IMR-90 (cell line): ENCODE measurements around the gene ARMH1. TPM values are rescaled to one million over a fixed set of nuclear protein-coding genes. Genes with fewer than 3 reads are reported as not detected.

Source experiments
- ATAC-seq: fragments of 200-7000 bp; cut with Tn5 transposase; 2 replicates; pipeline ENCODE4 v1.9.1; 2020; ENCODE audit warnings: low read depth, mild to moderate bottlenecking, moderate library complexity
- BruUV-seq: library from RNA; stranded (reverse); fragments of 400-500 nt; replicated peaks from 2 replicates; lab custom pipeline; 2021; lab: Mats Ljungman, UMichigan
- CTCF ChIA-PET: fragments of 300-600 bp; formaldehyde crosslinking; extraction: SDS; loops from one replicate; lab custom pipeline; 2021; ENCODE audit warnings: antibody characterized with exemption; lab: Yijun Ruan, JAX
- POLR2A ChIA-PET: fragments of 300-600 bp; sonication (Branson Sonifier 250); formaldehyde crosslinking; loops from one replicate; lab custom pipeline; 2022; ENCODE audit warnings: antibody characterized with exemption; ENCODE audit not compliant: unreplicated experiment; lab: Charles Lee
- DNase-seq: peaks from one replicate; pipeline ENCODE4 v3.0.0; 2013
- H2AFZ ChIP-seq: replicated peaks from 2 replicates; pipeline ENCODE3; 2013; ENCODE audit warnings: low read length, mild to moderate bottlenecking; ENCODE audit not compliant: poor library complexity
- H2AK5ac ChIP-seq: 2 replicates; pipeline ENCODE4 v1.6.1; 2013; ENCODE audit warnings: low read depth, low read length, inconsistent platforms
- H2AK9ac ChIP-seq: replicated peaks from 2 replicates; pipeline ENCODE3; 2013; ENCODE audit warnings: mild to moderate bottlenecking, low read depth, low read length, moderate library complexity; ENCODE audit not compliant: poor library complexity
- H2BK120ac ChIP-seq: 2 replicates; pipeline ENCODE4 v1.6.1; 2013; ENCODE audit warnings: low read depth, low read length, inconsistent platforms
- H2BK15ac ChIP-seq: 3 replicates; pipeline ENCODE4 v1.6.1; 2013; ENCODE audit warnings: low read depth, low read length, inconsistent platforms
- H2BK20ac ChIP-seq: 2 replicates; pipeline ENCODE4 v1.6.1; 2013; ENCODE audit warnings: low read depth, mild to moderate bottlenecking, inconsistent platforms, low read length, moderate library complexity
- H2BK5ac ChIP-seq: 2 replicates; pipeline ENCODE4 v1.6.1; 2013; ENCODE audit warnings: mild to moderate bottlenecking, low read depth, low read length, inconsistent platforms; ENCODE audit not compliant: poor library complexity, severe bottlenecking
- H3K14ac ChIP-seq: replicated peaks from 2 replicates; pipeline ENCODE4 v1.6.1; 2013; ENCODE audit warnings: low read depth, low read length, inconsistent platforms
- H3K18ac ChIP-seq: 2 replicates; pipeline ENCODE4 v1.6.1; 2013; ENCODE audit warnings: low read depth, low read length, control low read depth
- H3K23ac ChIP-seq: 2 replicates; pipeline ENCODE4 v1.6.1; 2013; ENCODE audit warnings: low read depth, low read length, inconsistent platforms
- H3K27ac ChIP-seq: 2 replicates; pipeline ENCODE4 v1.5.1; 2013; ENCODE audit warnings: mild to moderate bottlenecking, control low read depth, low read length; ENCODE audit not compliant: insufficient read depth
- H3K27me3 ChIP-seq: 2 replicates; pipeline ENCODE4 v1.6.1; 2013; ENCODE audit warnings: low read length; ENCODE audit not compliant: control insufficient read depth, insufficient read depth
- H3K36me3 ChIP-seq: 2 replicates; pipeline ENCODE4 v1.6.1; 2013; ENCODE audit warnings: low read length, mixed read lengths; ENCODE audit not compliant: control insufficient read depth, insufficient read depth
- H3K4ac ChIP-seq: 2 replicates; pipeline ENCODE4 v1.6.1; 2013; ENCODE audit warnings: low read depth, low read length, inconsistent platforms
- H3K4me1 ChIP-seq: 2 replicates; pipeline ENCODE4 v1.6.1; 2013; ENCODE audit warnings: low read length, mixed read lengths; ENCODE audit not compliant: control insufficient read depth, insufficient read depth
- H3K4me2 ChIP-seq: 2 replicates; pipeline ENCODE4 v1.6.1; 2013; ENCODE audit warnings: low read depth, mild to moderate bottlenecking, control low read depth, low read length, moderate library complexity
- H3K4me3 ChIP-seq: 2 replicates; pipeline ENCODE4 v1.5.1; 2013; ENCODE audit warnings: low read depth, mild to moderate bottlenecking, control low read depth, low read length, moderate library complexity; ENCODE audit not compliant: insufficient read depth
- H3K56ac ChIP-seq: 2 replicates; pipeline ENCODE4 v1.6.1; 2013; ENCODE audit warnings: low read length, inconsistent platforms; ENCODE audit not compliant: insufficient read depth; ENCODE audit errors: extremely low read depth
- H3K79me1 ChIP-seq, 2 experiments: 2 replicates each; pipeline ENCODE4 v1.6.1; 2013; ENCODE audit warnings: low read length in 2 of 2, inconsistent platforms in 1 of 2, low read depth in 1 of 2
- H3K9ac ChIP-seq: 2 replicates; pipeline ENCODE4 v1.6.1; 2013; ENCODE audit warnings: low read depth, low read length, control low read depth
- H3K9me1 ChIP-seq: 2 replicates; pipeline ENCODE4 v1.6.1; 2013; ENCODE audit warnings: low read length, inconsistent platforms; ENCODE audit not compliant: insufficient read depth
- H3K9me3 ChIP-seq: 2 replicates; pipeline ENCODE4 v1.6.1; 2013; ENCODE audit warnings: low read length; ENCODE audit not compliant: control insufficient read depth, insufficient read depth
- H4K20me1 ChIP-seq: 2 replicates; pipeline ENCODE4 v1.6.1; 2013; ENCODE audit warnings: low read length, inconsistent platforms; ENCODE audit not compliant: insufficient read depth
- H4K5ac ChIP-seq: 2 replicates; pipeline ENCODE4 v1.6.1; 2013; ENCODE audit warnings: mild to moderate bottlenecking, low read depth, low read length, control low read depth
- H4K8ac ChIP-seq, 2 experiments: 2 replicates each; pipeline ENCODE4 v1.6.1; 2013; ENCODE audit warnings: low read depth in 2 of 2, low read length in 2 of 2, control low read depth in 1 of 2, inconsistent platforms in 1 of 2
- H4K91ac ChIP-seq: 2 replicates; pipeline ENCODE4 v1.6.1; 2013; ENCODE audit warnings: low read depth, low read length, inconsistent platforms; ENCODE audit not compliant: insufficient read depth
- ELK1 ChIP-seq: fragments of 150-350 bp; IDR thresholded peaks from 2 replicates; pipeline ENCODE4 v1.6.1; 2016; ENCODE audit warnings: low read depth, mild to moderate bottlenecking, low read length, moderate library complexity, borderline replicate concordance
- MAFK ChIP-seq: IDR thresholded peaks from 2 replicates; pipeline ENCODE4 v1.6.1; 2012; ENCODE audit warnings: low read depth, low read length, improper control_type of control experiment
- MAZ ChIP-seq: IDR thresholded peaks from 2 replicates; pipeline ENCODE4 v1.6.1; 2012; ENCODE audit warnings: low read depth, mild to moderate bottlenecking, low read length, improper control_type of control experiment, moderate library complexity, borderline replicate concordance
- NFE2L2 ChIP-seq: fragments of 150-350 bp; IDR thresholded peaks from 2 replicates; pipeline ENCODE4 v1.6.1; 2016; ENCODE audit warnings: low read depth, mild to moderate bottlenecking, low read length
- WGBS, 2 experiments: methylation state at CpG; one replicate each; pipeline versions ENCODE4 v1.1.5 to v1.1.7; 2013; ENCODE audit warnings: missing lambda C conversion rate in 2 of 2; ENCODE audit not compliant: insufficient read length in 1 of 2; ENCODE audit errors: extremely low coverage in 2 of 2; 5-methylcytosine and 5-hydroxymethylcytosine counted together
- dilution Hi-C: fragments of 300-500 bp; cut with HindIII; formaldehyde crosslinking; loops from one replicate; pipeline ENCODE4 v1.14.3; 2018; ENCODE audit warnings: low sequenced_read_pairs; ENCODE audit not compliant: unreplicated experiment
- in situ Hi-C: fragments of 300-500 bp; cut with MboI; formaldehyde crosslinking; loops from 3 replicates; pipeline ENCODE4 v1.14.3; 2019; ENCODE audit warnings: low sequenced_read_pairs, inconsistent platforms, mixed read lengths
- intact Hi-C: fragments of 100-400 bp; cut with micrococcal nuclease; formaldehyde crosslinking; loops from 2 replicates; pipeline ENCODE4 v1.10.0; 2022
- polyA plus RNA-seq, 3 experiments: library from polyadenylated mRNA; depleted of rRNA; stranded (reverse); fragments of >200 nt; gene quantifications; 2 replicates each; pipeline ENCODE4 v1.2.3, GENCODE V29; 2012; ENCODE audit warnings: low replicate concordance in 1 of 3
- total RNA-seq: library from RNA; depleted of rRNA; stranded (reverse); fragments of >200 nt; gene quantifications from 2 replicates; pipeline ENCODE4 v1.2.3, GENCODE V29; 2012

Gene ARMH1
- total and polyA plus RNA-seq, 2 of the 4 experiments (the other 2 are of a cell fraction): 0.36 to 0.72 TPM

- BruUV-seq: no TSS peak
- no peaks in the 10 kb centered on the region for H3K9me3 ChIP-seq
- H2BK15ac ChIP-seq: no peak overlapping the region
- intact Hi-C loops (no loop called here), in situ Hi-C loops (no loop called here), dilution Hi-C loops (no loop called here)
- no peak overlapping the region for H3K18ac ChIP-seq
- DNase-seq: no peak
- no peak overlapping the region for H3K4me3 ChIP-seq
- ATAC-seq: no peak
- no peak for TF ChIP-seq MAZ
- no peak for TF ChIP-seq MAFK
- TF ChIP-seq ELK1: no peak
- TF ChIP-seq NFE2L2: no peak
- no peak overlapping the region for H4K91ac ChIP-seq
- H3K9me1 ChIP-seq: peaks cover 17% of the 10 kb centered on the region
- no peak overlapping the region for H2BK5ac ChIP-seq
- no peaks in the 10 kb centered on the region for H3K27me3 ChIP-seq
- ChIA-PET POLR2A (no interaction called here), CTCF (no interaction called here)
- H3K9ac ChIP-seq: no peak overlapping the region
- 100% methylated on average over 2 of the region's 2 CpGs; no CpG with 5 or more reads in 1 of the 2 experiments for WGBS, 2 experiments
- H3K36me3 ChIP-seq: no peaks in the 10 kb centered on the region
- H3K4me1 ChIP-seq: peaks cover 8% of the 10 kb centered on the region
- H2AK5ac ChIP-seq: 0 out of 2 replicates have a peak overlapping the region, but pooled peaks have one; percentile 38
- H3K14ac ChIP-seq: peak overlapping the region; percentile 11; the same call in 1 of the 2 replicates
- no peaks in the 10 kb centered on the region for H3K79me1 ChIP-seq
- H2AFZ ChIP-seq: peak overlapping the region; percentile 63
- H3K23ac ChIP-seq: no peak overlapping the region
- no peaks in the 10 kb centered on the region for H4K20me1 ChIP-seq
- no peak overlapping the region for H2BK20ac ChIP-seq
- peak overlapping the region; percentile 15 for H2AK9ac ChIP-seq
- H3K4me2 ChIP-seq: no peak overlapping the region
- 0 out of 4 replicates have a peak overlapping the region, but pooled peaks of 1 of the 2 experiments have one; percentile 54 for H4K8ac ChIP-seq
- no peak overlapping the region for H3K56ac ChIP-seq
- no peak overlapping the region for H3K27ac ChIP-seq
- peak overlapping the region; percentile 59; the same call in 1 of the 2 replicates for H2BK120ac ChIP-seq
- H3K4ac ChIP-seq: peak overlapping the region; percentile 29; the same call in 1 of the 2 replicates
- H4K5ac ChIP-seq: no peak overlapping the region
These were observed 31.4 kb downstream of the ARMH1 start for GRCh38 chr1:44705938-44706337.
